Mesendoderm (in vitro differentiated cells): ENCODE data around the gene PTMA. TPM values are rescaled to one million over a fixed set of nuclear protein-coding genes. Genes with fewer than 3 reads are reported as not detected.
"Not testable (repeated sequence)": the region's sequence is repeated elsewhere in the genome, so short reads cannot be mapped to it uniquely, and the experiment has no call there.

ENCODE experiments used
- DNase-seq: peaks from one replicate; pipeline ENCODE4 v3.0.0; 2013
- H2AK5ac ChIP-seq: 2 replicates; pipeline ENCODE4 v1.6.1; 2013; ENCODE audit warnings: low read length, inconsistent platforms
- H2BK120ac ChIP-seq: 2 replicates; pipeline ENCODE4 v1.6.1; 2013; ENCODE audit warnings: low read depth, mild to moderate bottlenecking, low read length, moderate library complexity, mixed read lengths
- H2BK15ac ChIP-seq: replicated peaks from 2 replicates; pipeline ENCODE4 v1.6.1; 2013; ENCODE audit warnings: low read depth, mild to moderate bottlenecking, moderate library complexity
- H2BK5ac ChIP-seq: 2 replicates; pipeline ENCODE4 v1.6.1; 2013; ENCODE audit warnings: low read length, inconsistent platforms
- H3K18ac ChIP-seq: 2 replicates; pipeline ENCODE4 v1.6.1; 2013; ENCODE audit warnings: mild to moderate bottlenecking, low read length, mixed read lengths
- H3K23ac ChIP-seq: one replicate; pipeline ENCODE4 v1.6.1; 2013; ENCODE audit warnings: low read length
- H3K27ac ChIP-seq: 2 replicates; pipeline ENCODE4 v1.5.1; 2013; ENCODE audit warnings: low read depth, mild to moderate bottlenecking, inconsistent platforms, low read length, moderate library complexity
- H3K27me3 ChIP-seq: 2 replicates; pipeline ENCODE4 v1.6.1; 2013; ENCODE audit warnings: low read length, control low read depth, mild to moderate bottlenecking, inconsistent platforms; ENCODE audit not compliant: insufficient read depth, poor library complexity
- H3K36me3 ChIP-seq: 2 replicates; pipeline ENCODE4 v1.6.1; 2013; ENCODE audit warnings: low read length, inconsistent platforms; ENCODE audit not compliant: control insufficient read depth, insufficient read depth
- H3K4ac ChIP-seq: one replicate; pipeline ENCODE4 v1.6.1; 2013; ENCODE audit warnings: low read depth, mild to moderate bottlenecking, low read length, moderate library complexity
- H3K4me1 ChIP-seq: 2 replicates; pipeline ENCODE4 v1.6.1; 2013; ENCODE audit warnings: low read depth, low read length, inconsistent platforms; ENCODE audit not compliant: control insufficient read depth
- H3K4me2 ChIP-seq: 2 replicates; pipeline ENCODE4 v1.6.1; 2013; ENCODE audit warnings: low read length
- H3K4me3 ChIP-seq: 2 replicates; pipeline ENCODE4 v1.5.1; 2013; ENCODE audit warnings: mild to moderate bottlenecking, low read length
- H3K56ac ChIP-seq: one replicate; pipeline ENCODE4 v1.6.1; 2013; ENCODE audit warnings: low read length
- H3K79me1 ChIP-seq: 2 replicates; pipeline ENCODE4 v1.6.1; 2013; ENCODE audit warnings: low read length, inconsistent platforms
- H3K79me2 ChIP-seq: 2 replicates; pipeline ENCODE4 v1.6.1; 2013; ENCODE audit warnings: mild to moderate bottlenecking, low read length; ENCODE audit not compliant: control insufficient read depth, insufficient read depth
- H3K9ac ChIP-seq: 2 replicates; pipeline ENCODE4 v1.6.1; 2013; ENCODE audit warnings: low read length, inconsistent platforms
- H4K5ac ChIP-seq: one replicate; pipeline ENCODE4 v1.6.1; 2013; ENCODE audit warnings: low read length
- H4K8ac ChIP-seq: one replicate; pipeline ENCODE4 v1.6.1; 2013; ENCODE audit warnings: low read depth, mild to moderate bottlenecking, control low read depth, low read length, moderate library complexity
- WGBS: extraction: QIAGEN DNeasy Blood & Tissue Kit; methylation state at CpG from one replicate; pipeline ENCODE4 v1.1.7; 2013; ENCODE audit warnings: low lambda C conversion rate, missing lambda C conversion rate; ENCODE audit not compliant: insufficient coverage; ENCODE audit errors: extremely low coverage; 5-methylcytosine and 5-hydroxymethylcytosine counted together
- polyA plus RNA-seq, 2 experiments: library from polyadenylated mRNA; stranded (reverse); fragments of 200-250 nt; gene quantifications; one replicate each; pipeline ENCODE4 v1.2.3, GENCODE V29; 2013

The PTMA gene, protein sequence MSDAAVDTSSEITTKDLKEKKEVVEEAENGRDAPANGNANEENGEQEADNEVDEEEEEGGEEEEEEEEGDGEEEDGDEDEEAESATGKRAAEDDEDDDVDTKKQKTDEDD
- polyA plus RNA-seq (2013, experiment 1 of 2), result 4,557 TPM
- 4,676 TPM for polyA plus RNA-seq (2013, experiment 2 of 2)

GRCh38 chr2:231707927-231708772 is at the start of gene PTMA:
TSS of gene PTMA (plus strand) at chr2:231708525. CDS start at chr2:231708707, 182 bp downstream.
- peaks cover 14% of the 10 kb centered on the region for H3K36me3 ChIP-seq
- peaks cover 5% of the 10 kb centered on the region for H3K4me1 ChIP-seq
- H2BK15ac ChIP-seq, result no peak within 1 kb of the TSS
- peak within 1 kb of the TSS; percentile 98 for H3K4me2 ChIP-seq
- H3K27me3 ChIP-seq, result no peaks in the 10 kb centered on the region
- H3K4me3 ChIP-seq, result peak within 1 kb of the TSS; percentile 99
- H3K23ac ChIP-seq, result peak within 1 kb of the TSS; percentile 100
- peaks cover 50% of the 10 kb centered on the region for H3K79me2 ChIP-seq
- H3K18ac ChIP-seq, result peak within 1 kb of the TSS; percentile 99
- peak; percentile 100 for DNase-seq
- H2BK120ac ChIP-seq, result peak within 1 kb of the TSS; percentile 89
- WGBS, result no CpG with 5 or more reads among the region's 97 CpGs
- peak within 1 kb of the TSS; percentile 100 for H4K5ac ChIP-seq
- peak within 1 kb of the TSS; percentile 100 for H2BK5ac ChIP-seq
- H4K8ac ChIP-seq, result peak within 1 kb of the TSS; percentile 93
- H3K4ac ChIP-seq, result peak within 1 kb of the TSS; percentile 99
- peak within 1 kb of the TSS; percentile 100 for H3K9ac ChIP-seq
- H3K56ac ChIP-seq, result peak within 1 kb of the TSS; percentile 100
- peak within 1 kb of the TSS; percentile 88 for H3K27ac ChIP-seq
- peaks cover 9% of the 10 kb centered on the region for H3K79me1 ChIP-seq
- H2AK5ac ChIP-seq, result peak within 1 kb of the TSS; percentile 100

DNA sequence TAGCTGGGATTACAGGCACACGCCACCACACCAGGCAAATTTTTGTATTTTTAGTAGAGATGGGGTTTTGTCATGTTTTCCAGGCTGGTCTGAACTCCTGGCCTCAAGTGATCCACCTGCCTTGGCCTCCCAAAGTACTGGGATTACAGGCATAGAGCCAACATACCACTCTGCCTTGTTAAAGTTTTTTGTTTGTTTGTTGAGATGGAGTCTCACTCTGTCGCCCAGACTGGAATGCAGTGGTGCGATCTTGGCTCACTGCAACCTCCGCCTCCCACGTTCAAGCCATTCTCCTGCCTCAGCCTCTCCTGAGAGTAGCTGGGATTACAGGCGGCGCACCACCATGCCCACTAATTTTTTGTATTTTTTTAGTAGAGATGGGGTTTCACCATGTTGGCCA is 48.3 kb upstream of the PTMA start:
- WGBS, result no CpG with 5 or more reads among the region's 7 CpGs
- H3K36me3 ChIP-seq, result not testable (repeated sequence)

DNA sequence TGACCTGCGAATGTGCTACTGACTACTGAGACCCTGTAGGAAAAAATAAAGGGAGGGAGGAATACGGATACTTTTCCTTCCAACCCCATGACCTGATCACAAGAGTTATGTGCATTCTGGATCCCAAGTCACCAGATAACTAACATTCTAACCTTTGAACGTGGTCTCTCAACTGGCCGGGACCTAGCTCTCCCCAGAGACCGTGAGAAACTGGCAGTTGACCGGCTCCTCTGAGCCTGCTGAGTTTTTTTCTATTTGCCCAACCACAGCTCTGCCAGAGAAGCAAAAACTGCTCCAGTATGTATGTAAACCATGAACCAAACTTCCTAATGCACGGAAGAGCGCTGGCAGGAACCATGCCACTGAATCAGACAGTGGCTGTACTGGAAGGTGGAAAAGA is 47.5 kb upstream of the PTMA start:
- no peak overlapping the region for H3K27ac ChIP-seq
- no peak for DNase-seq
- no peaks in the 10 kb centered on the region for H3K79me1 ChIP-seq
- no peaks in the 10 kb centered on the region for H3K36me3 ChIP-seq
- H3K79me2 ChIP-seq, result no peaks in the 10 kb centered on the region
- no peak overlapping the region for H3K23ac ChIP-seq
- H3K56ac ChIP-seq, result peak overlapping the region; percentile 34
- no peak overlapping the region for H2BK120ac ChIP-seq
- no peak overlapping the region for H4K8ac ChIP-seq
- peak overlapping the region; percentile 64 for H4K5ac ChIP-seq
- peak overlapping the region; percentile 94 for H2AK5ac ChIP-seq
- H2BK15ac ChIP-seq, result no peak overlapping the region
- H3K4me1 ChIP-seq, result peaks cover 3% of the 10 kb centered on the region
- H3K9ac ChIP-seq, result peak overlapping the region; percentile 26
- no CpG with 5 or more reads among the region's 8 CpGs for WGBS
- no peaks in the 10 kb centered on the region for H3K27me3 ChIP-seq
- no peak overlapping the region for H3K4ac ChIP-seq
- H3K18ac ChIP-seq, result no peak overlapping the region
- no peak overlapping the region for H2BK5ac ChIP-seq
- no peak overlapping the region for H3K4me2 ChIP-seq
- H3K4me3 ChIP-seq, result no peak overlapping the region

More for the DNA sequence above, 48.3 kb upstream of the PTMA start:
- not testable (repeated sequence) for H3K79me2 ChIP-seq, H4K5ac ChIP-seq, H2BK120ac ChIP-seq, H3K56ac ChIP-seq, H3K79me1 ChIP-seq, H3K9ac ChIP-seq, H3K27ac ChIP-seq, H2BK5ac ChIP-seq, H3K4me2 ChIP-seq, H2BK15ac ChIP-seq, H3K18ac ChIP-seq, H3K4ac ChIP-seq, H3K27me3 ChIP-seq, H3K4me3 ChIP-seq, DNase-seq, H4K8ac ChIP-seq, H3K23ac ChIP-seq, H2AK5ac ChIP-seq, H3K4me1 ChIP-seq

- H2BK120ac ChIP-seq, result no peak overlapping the region
- no peak overlapping the region for H2BK15ac ChIP-seq
- peak overlapping the region; percentile 92 for H3K9ac ChIP-seq
- H3K4me2 ChIP-seq, result peak overlapping the region; percentile 68
- peak overlapping the region; percentile 91 for H3K56ac ChIP-seq
- H3K36me3 ChIP-seq, result no peaks in the 10 kb centered on the region
- H3K79me1 ChIP-seq, result no peaks in the 10 kb centered on the region
- DNase-seq, result no peak
- H4K5ac ChIP-seq, result no peak overlapping the region
- H3K27me3 ChIP-seq, result no peaks in the 10 kb centered on the region
- H3K79me2 ChIP-seq, result no peaks in the 10 kb centered on the region
- H3K4me3 ChIP-seq, result peak overlapping the region; percentile 9
- peak overlapping the region; percentile 74 for H3K23ac ChIP-seq
- no peak overlapping the region for H2BK5ac ChIP-seq
- H4K8ac ChIP-seq, result peak overlapping the region; percentile 83
- peak overlapping the region; percentile 97 for H3K18ac ChIP-seq
- peaks cover 3% of the 10 kb centered on the region for H3K4me1 ChIP-seq
- no CpG with 5 or more reads among the region's 28 CpGs for WGBS
- H3K27ac ChIP-seq, result peak overlapping the region; percentile 28
- H3K4ac ChIP-seq, result peak overlapping the region; percentile 88
- no peak overlapping the region for H2AK5ac ChIP-seq
These were observed 46.8 kb upstream of the PTMA start for GRCh38 chr2:231661422-231662027.

DNA sequence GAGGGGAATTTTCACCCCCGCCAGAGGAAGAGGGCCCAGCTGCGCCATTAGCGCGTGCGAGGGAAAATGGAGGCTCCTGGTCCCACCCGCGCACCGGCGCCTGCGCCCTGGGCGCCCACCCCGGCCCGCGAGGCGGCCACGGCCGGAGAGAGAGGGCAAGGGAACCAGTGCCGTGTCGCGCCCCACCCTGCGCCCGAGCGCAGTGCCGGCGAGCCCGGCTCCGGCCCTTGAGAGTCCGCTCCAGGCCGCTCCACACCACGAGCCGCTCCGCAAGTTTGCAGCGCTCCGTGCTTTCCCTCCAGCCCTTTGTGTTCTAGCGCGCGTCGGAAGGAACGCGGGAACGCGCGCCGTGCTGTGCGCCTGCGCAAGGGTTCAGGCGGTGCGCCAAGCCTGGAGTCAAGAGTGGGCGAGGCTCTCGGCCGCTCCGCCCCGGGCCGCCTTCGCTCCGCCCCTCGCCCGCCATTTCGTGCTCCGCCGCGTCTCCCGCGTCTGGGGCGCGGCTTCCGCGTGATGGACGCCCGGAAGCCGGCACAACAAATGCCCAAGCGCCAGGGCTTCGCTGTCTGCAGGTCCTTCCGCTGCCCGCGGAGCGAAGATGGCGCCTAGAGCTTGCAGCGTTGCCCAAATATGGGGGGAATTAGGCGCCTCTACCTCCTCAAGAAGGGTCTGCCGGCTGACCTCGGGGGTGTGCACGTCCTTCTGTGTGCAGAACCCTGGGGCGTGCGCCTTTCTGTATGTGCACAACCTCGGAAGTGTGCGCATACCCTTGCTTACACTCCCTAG is 46.1 kb upstream of the PTMA start:
- no peak overlapping the region for H2BK15ac ChIP-seq
- peak overlapping the region; percentile 9 for H3K4me3 ChIP-seq
- no peaks in the 10 kb centered on the region for H3K79me2 ChIP-seq
- H3K4me2 ChIP-seq, result peak overlapping the region; percentile 68
- peak overlapping the region; percentile 62 for H2BK5ac ChIP-seq
- no peaks in the 10 kb centered on the region for H3K27me3 ChIP-seq
- H4K8ac ChIP-seq, result peak overlapping the region; percentile 83
- peak overlapping the region; percentile 88 for H3K4ac ChIP-seq
- WGBS, result no CpG with 5 or more reads among the region's 87 CpGs
- H2BK120ac ChIP-seq, result no peak overlapping the region
- H3K4me1 ChIP-seq, result peaks cover 3% of the 10 kb centered on the region
- peak overlapping the region; percentile 28 for H2AK5ac ChIP-seq
- peak overlapping the region; percentile 56 for H4K5ac ChIP-seq
- peak; percentile 99 for DNase-seq
- peak overlapping the region; percentile 92 for H3K9ac ChIP-seq
- H3K27ac ChIP-seq, result peak overlapping the region; percentile 28
- peak overlapping the region; percentile 97 for H3K18ac ChIP-seq
- no peaks in the 10 kb centered on the region for H3K79me1 ChIP-seq
- H3K36me3 ChIP-seq, result no peaks in the 10 kb centered on the region
- H3K23ac ChIP-seq, result peak overlapping the region; percentile 74
- peak overlapping the region; percentile 91 for H3K56ac ChIP-seq
